GM12874 (cell line): ENCODE measurements around the gene MYO1E.

Experiments used
- TF ChIP-seq, protein P1 (sequence below): IDR thresholded peaks from 2 replicates; pipeline ENCODE4 v1.5.1; 2011; ENCODE audit warnings: low read depth, mild to moderate bottlenecking, control low read depth, low read length, moderate library complexity; ENCODE audit not compliant: insufficient read depth

The MYO1E gene

DNA sequence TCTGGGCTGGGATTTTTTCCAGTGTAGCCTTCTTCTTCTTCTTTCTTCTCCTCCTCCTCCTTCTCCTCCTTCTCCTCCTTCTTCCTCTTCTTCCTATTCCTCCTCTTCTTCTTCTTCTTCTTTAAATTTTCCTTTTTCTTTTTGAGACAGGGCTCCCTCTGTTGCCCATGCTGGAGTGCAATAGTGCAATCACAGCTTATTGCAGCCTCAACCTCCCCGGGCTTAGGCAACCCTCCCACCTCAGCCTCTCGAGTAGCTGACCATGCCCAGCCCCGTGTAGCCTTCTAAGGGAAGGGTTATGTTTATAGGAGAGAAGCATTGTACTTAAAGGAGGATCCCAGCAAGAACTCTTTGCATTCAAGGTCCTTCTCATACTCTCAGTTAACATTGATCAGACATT lies 24.0 kb upstream of the MYO1E start:
- TF ChIP-seq, protein P1, sequence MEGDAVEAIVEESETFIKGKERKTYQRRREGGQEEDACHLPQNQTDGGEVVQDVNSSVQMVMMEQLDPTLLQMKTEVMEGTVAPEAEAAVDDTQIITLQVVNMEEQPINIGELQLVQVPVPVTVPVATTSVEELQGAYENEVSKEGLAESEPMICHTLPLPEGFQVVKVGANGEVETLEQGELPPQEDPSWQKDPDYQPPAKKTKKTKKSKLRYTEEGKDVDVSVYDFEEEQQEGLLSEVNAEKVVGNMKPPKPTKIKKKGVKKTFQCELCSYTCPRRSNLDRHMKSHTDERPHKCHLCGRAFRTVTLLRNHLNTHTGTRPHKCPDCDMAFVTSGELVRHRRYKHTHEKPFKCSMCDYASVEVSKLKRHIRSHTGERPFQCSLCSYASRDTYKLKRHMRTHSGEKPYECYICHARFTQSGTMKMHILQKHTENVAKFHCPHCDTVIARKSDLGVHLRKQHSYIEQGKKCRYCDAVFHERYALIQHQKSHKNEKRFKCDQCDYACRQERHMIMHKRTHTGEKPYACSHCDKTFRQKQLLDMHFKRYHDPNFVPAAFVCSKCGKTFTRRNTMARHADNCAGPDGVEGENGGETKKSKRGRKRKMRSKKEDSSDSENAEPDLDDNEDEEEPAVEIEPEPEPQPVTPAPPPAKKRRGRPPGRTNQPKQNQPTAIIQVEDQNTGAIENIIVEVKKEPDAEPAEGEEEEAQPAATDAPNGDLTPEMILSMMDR, result no peak

DNA sequence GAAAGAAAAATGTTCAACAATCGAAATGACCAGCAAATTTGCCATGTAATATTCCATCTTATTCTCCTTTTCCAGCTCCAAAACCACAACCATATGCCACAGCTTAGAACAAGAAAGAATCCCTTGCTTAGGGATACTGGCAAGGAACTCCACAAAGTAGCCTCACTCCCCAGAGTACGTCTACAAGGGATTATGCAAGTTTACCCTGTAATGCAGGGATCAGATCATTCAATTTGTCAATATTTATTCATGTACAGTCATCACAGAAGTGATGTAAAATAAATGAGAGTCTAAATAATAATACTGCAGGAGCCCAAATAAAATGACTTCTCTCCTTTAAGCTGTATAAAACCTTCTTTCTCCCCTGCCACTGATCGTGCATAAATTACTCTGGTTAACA lies 23.5 kb upstream of the MYO1E start:
- TF ChIP-seq, protein P1, result no peak

DNA sequence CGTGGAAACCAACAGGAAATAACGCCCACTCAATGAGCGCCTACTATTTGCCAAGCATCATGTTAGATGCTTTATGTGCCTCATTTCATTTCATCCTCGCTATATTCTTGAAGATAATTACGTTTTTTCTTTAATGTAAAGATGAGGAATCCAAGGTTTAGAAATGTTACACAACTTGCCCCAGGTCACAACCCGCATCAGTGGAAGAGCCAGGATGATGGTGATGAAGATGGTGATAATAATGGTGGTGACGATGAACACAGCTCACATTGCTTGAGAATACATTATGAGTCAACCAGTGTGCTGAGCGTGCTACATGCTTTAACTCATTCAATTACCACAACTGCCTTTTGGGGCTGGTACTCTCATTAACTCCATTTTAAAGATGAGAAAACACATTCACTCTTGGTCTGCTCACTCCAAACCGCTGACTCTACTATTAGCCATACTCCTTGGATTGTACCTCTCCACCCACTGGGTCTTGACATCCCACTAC lies 21.5 kb upstream of the MYO1E start:
- TF ChIP-seq, protein P1, result no peak

DNA sequence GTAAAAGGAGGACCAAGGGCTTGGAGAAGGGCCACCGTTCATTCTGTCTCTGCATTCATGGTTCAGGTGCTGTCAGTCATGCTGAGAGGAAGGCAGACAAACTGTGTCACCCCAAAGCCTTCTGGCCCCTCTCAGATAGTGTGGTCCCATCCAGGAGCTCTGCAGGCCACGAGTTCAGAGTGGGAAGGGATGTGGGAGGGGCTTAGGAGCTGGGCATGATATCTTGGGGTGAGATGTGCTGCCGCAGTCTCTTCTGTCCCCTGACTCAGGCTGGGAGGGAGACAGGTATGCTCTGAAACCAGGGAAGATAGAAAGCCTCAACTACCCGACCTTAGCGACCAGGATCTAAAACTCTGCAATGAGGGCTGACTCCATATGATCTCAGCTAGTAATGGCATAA lies 19.6 kb upstream of the MYO1E start:
- TF ChIP-seq, protein P1, result no peak

DNA sequence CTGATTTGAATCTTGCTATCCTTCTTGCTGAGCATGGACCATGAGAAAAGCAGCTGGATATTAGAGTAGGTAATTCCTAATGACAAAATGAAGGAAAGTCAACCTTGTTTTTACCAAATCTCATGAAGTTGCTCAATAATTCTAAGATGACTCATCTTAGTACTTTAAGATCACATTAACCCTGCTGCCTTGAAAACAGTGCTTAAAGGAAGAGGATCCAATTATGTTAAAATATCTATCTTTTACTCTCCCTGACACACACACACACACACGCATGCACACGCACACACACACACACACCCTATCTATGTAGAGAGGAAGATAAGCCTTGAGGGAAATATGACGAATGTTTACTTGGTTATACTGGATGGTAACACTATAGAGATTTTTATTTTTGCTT lies 16.0 kb upstream of the MYO1E start:
- TF ChIP-seq, protein P1, result no peak

DNA sequence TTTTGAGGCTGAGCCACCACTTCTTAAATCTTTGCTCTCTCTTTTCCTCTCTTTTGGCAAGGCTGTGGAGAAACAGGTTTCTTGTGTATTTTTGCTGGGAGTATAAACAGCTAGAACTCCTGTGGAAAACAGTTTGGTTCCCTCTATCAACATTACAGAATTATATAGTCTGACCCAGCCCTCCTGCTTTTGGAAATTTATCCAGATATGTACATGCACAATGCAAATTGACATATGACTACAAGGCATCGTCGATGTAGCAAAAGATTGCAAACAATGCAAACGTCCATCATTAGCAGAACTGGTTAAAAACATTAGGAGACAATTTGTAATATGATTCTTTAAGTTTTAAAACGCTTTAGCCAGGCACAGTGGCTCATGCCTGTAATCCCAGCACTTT lies 12.5 kb upstream of the MYO1E start:
- TF ChIP-seq, protein P1, result no peak

DNA sequence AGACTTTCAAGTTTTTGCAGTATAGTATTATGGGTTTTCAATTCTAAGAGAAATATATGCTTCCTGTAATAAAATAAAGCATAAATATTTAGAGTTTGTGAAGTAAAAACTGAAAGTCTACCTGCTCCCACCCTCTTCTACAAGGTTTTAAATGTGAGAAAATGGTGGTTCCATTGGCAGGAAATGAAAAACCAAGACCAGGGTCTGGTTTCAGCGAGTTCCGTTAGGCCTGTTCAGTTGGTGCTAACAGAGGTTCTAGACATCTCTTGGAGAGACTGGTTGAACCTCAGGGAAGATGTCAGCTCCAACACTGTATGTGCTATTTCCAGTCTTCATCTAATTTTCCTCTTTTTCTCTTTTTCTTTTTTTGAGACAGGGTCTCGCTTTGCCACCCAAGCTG lies 11.8 kb upstream of the MYO1E start:
- TF ChIP-seq, protein P1, result no peak
